Measurements from ENCODE around the gene ZBTB6.
A peak's percentile ranks its signal among the peaks of the same experiment; 100 is the strongest.

ZBTB6 gene

DNA sequence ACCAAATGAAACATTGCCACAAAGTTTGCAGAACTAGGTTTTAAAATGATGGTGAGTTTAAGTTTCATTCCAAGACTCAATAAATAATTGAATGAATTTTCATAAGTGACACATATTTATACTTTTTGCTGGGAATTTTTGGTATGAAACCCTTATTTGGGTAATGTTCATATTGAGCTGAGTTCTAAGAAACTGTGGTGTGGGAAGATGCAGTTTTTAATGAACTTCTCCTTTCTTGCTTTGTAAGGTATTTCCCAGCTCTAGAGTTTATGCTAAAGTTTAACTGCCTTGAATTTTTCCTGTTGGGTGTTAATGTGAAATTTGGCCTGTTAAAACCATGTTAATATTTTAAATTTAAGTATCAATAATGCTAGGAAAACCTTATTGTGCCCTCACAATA, 42.8 kb upstream of the ZBTB6 start:
- Histone ChIP-seq H3K9me3 (ENCODE audit: control insufficient read depth, insufficient read depth, low read depth, low read length) (no peaks in the 10 kb centered on the region), H3K4me3 (ENCODE audit: low read depth, low read length) (no peak overlapping the region), H3K36me3 (ENCODE audit: control insufficient read depth in 2 of 2, insufficient read depth in 1 of 2, low read length in 2 of 2) (peaks cover 4 to 17% of the 10 kb centered on the region in 2 experiments; a peak in 2 of 3 replicates), H3K4me1 (ENCODE audit: control insufficient read depth, insufficient read depth, low read length) (no peaks in the 10 kb centered on the region), H3K27ac (ENCODE audit: extremely low read depth, low read depth, low read length) (no peak overlapping the region)
- TF ChIP-seq ZNF791 (tag by site-specific recombination; IDR thresholded peaks at IDR 0.05) (no peak), ZNF664 (tag by site-specific recombination; IDR thresholded peaks at IDR 0.05) (no peak), ZNF274 (IDR thresholded peaks at IDR 0.05; ENCODE audit: low read length) (no peak), ZNF274 (tag by site-specific recombination; IDR thresholded peaks at IDR 0.05; ENCODE audit: borderline replicate concordance) (no peak), ZNF366 (tag by site-specific recombination; conservative IDR thresholded peaks at IDR 0.05) (no peak), ZNF239 (tag by site-specific recombination; IDR thresholded peaks at IDR 0.05) (no peak), AEBP2 (tag by site-specific recombination; IDR thresholded peaks at IDR 0.05; ENCODE audit: borderline replicate concordance) (no peak), ZNF202 (tag by site-specific recombination; IDR thresholded peaks at IDR 0.05; ENCODE audit: borderline replicate concordance) (no peak), ZNF621 (tag by site-specific recombination; IDR thresholded peaks at IDR 0.05) (no peak), FEZF1 (tag by site-specific recombination; IDR thresholded peaks at IDR 0.05) (no peak), ZNF596 (tag by site-specific recombination; IDR thresholded peaks at IDR 0.05) (no peak), GLI4 (tag by site-specific recombination; IDR thresholded peaks at IDR 0.05) (no peak)
- TF ChIP-seq, protein P1, sequence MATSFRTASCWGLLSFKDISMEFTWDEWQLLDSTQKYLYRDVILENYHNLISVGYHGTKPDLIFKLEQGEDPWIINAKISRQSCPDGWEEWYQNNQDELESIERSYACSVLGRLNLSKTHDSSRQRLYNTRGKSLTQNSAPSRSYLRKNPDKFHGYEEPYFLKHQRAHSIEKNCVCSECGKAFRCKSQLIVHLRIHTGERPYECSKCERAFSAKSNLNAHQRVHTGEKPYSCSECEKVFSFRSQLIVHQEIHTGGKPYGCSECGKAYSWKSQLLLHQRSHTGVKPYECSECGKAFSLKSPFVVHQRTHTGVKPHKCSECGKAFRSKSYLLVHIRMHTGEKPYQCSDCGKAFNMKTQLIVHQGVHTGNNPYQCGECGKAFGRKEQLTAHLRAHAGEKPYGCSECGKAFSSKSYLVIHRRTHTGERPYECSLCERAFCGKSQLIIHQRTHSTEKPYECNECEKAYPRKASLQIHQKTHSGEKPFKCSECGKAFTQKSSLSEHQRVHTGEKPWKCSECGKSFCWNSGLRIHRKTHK (tag by site-specific recombination; IDR thresholded peaks at IDR 0.05), result no peak
- TF ChIP-seq, protein P2, sequence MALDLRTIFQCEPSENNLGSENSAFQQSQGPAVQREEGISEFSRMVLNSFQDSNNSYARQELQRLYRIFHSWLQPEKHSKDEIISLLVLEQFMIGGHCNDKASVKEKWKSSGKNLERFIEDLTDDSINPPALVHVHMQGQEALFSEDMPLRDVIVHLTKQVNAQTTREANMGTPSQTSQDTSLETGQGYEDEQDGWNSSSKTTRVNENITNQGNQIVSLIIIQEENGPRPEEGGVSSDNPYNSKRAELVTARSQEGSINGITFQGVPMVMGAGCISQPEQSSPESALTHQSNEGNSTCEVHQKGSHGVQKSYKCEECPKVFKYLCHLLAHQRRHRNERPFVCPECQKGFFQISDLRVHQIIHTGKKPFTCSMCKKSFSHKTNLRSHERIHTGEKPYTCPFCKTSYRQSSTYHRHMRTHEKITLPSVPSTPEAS (tag by site-specific recombination; IDR thresholded peaks at IDR 0.05), result no peak
- POLR2A ChIA-PET, result interaction anchor here (5.2 kb wide), 1 partner anchor 15 kb away, joined by 24 read pairs; the partner anchor contains the start of gene RABGAP1
- CTCF ChIA-PET, result interaction anchor here (0.7 kb wide), 1 partner anchor 584 kb away, joined by 3 read pairs; no protein-coding TSS in a partner anchor

DNA sequence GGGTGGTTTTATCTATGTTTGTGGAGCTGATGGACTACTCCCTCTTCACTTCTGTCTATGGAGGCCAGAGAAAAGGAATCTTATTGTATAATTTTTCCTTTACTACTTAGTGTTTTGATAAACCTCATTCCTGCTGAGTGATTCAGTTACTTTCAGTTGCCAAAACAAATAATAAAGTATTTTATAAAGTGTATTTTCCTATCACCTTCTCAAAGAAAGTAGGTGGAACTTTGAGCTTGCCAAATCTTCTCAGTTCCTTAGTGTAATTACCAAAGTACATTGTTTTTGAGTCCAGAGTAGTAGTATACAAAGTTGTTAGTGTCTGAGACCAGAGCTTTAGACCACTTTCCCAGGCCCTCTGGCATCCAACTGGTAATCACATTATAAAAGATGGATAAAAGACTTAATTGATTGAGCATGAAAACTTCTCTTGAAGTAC, 41.1 kb upstream of the ZBTB6 start:
- H3K4me3 ChIP-seq (ENCODE audit: low read depth, low read length), result no peak overlapping the region
- POLR2A ChIA-PET, result interaction anchor here (5.2 kb wide), 1 partner anchor 14 kb away, joined by 24 read pairs; the partner anchor contains the start of gene RABGAP1

More for the DNA sequence above, 41.1 kb upstream of the ZBTB6 start:
- H3K4me1 ChIP-seq (ENCODE audit: control insufficient read depth, insufficient read depth, low read length), result 0 out of 2 replicates have a peak, but pooled peaks cover 2% of the 10 kb centered on the region
- no peaks in the 10 kb centered on the region for H3K9me3 ChIP-seq (ENCODE audit: control insufficient read depth, insufficient read depth, low read depth, low read length)
- no peak overlapping the region for H3K27ac ChIP-seq (ENCODE audit: extremely low read depth, low read depth, low read length)
- peaks cover 3 to 5% of the 10 kb centered on the region in 2 experiments; a peak in 2 of 3 replicates for H3K36me3 ChIP-seq (ENCODE audit: control insufficient read depth in 2 of 2, insufficient read depth in 1 of 2, low read length in 2 of 2)
- CTCF ChIA-PET, result interaction anchor here (0.6 kb wide), 1 partner anchor 9 kb away, joined by 3 read pairs; no protein-coding TSS in a partner anchor
- TF ChIP-seq ZNF629 (tag by site-specific recombination; IDR thresholded peaks at IDR 0.05), result no peak
- TF ChIP-seq, protein P3, sequence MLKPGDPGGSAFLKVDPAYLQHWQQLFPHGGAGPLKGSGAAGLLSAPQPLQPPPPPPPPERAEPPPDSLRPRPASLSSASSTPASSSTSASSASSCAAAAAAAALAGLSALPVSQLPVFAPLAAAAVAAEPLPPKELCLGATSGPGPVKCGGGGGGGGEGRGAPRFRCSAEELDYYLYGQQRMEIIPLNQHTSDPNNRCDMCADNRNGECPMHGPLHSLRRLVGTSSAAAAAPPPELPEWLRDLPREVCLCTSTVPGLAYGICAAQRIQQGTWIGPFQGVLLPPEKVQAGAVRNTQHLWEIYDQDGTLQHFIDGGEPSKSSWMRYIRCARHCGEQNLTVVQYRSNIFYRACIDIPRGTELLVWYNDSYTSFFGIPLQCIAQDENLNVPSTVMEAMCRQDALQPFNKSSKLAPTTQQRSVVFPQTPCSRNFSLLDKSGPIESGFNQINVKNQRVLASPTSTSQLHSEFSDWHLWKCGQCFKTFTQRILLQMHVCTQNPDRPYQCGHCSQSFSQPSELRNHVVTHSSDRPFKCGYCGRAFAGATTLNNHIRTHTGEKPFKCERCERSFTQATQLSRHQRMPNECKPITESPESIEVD (tag by site-specific recombination; IDR thresholded peaks at IDR 0.05), result peak; percentile 10; the same call in 1 of the 2 replicates

All from HEK293 (cell line).